MCF 10A (cell line): ENCODE data around the gene SIX1. TPM values are rescaled to one million over a fixed set of nuclear protein-coding genes. Genes with fewer than 3 reads are reported as not detected.

ENCODE experiments used
- BruUV-seq: library from RNA; stranded (reverse); fragments of 400-500 nt; replicated peaks from 2 replicates; lab custom pipeline; 2021; lab: Mats Ljungman, UMichigan
- CTCF ChIA-PET: fragments of 300-600 bp; sonication (Branson Sonifier 250); formaldehyde crosslinking; extraction: SDS; loops from one replicate; lab custom pipeline; 2021; ENCODE audit warnings: antibody characterized with exemption, inconsistent platforms; lab: Yijun Ruan, JAX
- POLR2A ChIA-PET: fragments of 300-600, 350-650 bp; sonication (Branson Sonifier 250); formaldehyde crosslinking; extraction: SDS; loops from one replicate; lab custom pipeline; 2020; ENCODE audit warnings: antibody characterized with exemption, inconsistent platforms; lab: Yijun Ruan, JAX
- DNase-seq: peaks from one replicate; pipeline ENCODE4 v3.0.0-alpha.2; 2018; ENCODE audit not compliant: unreplicated experiment
- H3K27ac Mint-ChIP-seq: one replicate; pipeline ENCODE4 v1.8.0; 2022; ENCODE audit warnings: mild to moderate bottlenecking, low read depth, mixed read lengths; ENCODE audit not compliant: unreplicated experiment
- H3K27me3 Mint-ChIP-seq: one replicate; pipeline ENCODE4 v1.8.0; 2022; ENCODE audit warnings: mixed read lengths; ENCODE audit not compliant: insufficient read depth, unreplicated experiment
- H3K36me3 Mint-ChIP-seq: one replicate; pipeline ENCODE4 v1.8.0; 2022; ENCODE audit warnings: mild to moderate bottlenecking, moderate library complexity, mixed read lengths; ENCODE audit not compliant: insufficient read depth, unreplicated experiment
- H3K4me1 Mint-ChIP-seq: one replicate; pipeline ENCODE4 v1.8.0; 2022; ENCODE audit warnings: mixed read lengths; ENCODE audit not compliant: insufficient read depth, unreplicated experiment
- H3K4me3 Mint-ChIP-seq: one replicate; pipeline ENCODE4 v1.8.0; 2022; ENCODE audit warnings: mild to moderate bottlenecking, moderate library complexity, mixed read lengths; ENCODE audit not compliant: unreplicated experiment
- H3K9me3 Mint-ChIP-seq: one replicate; pipeline ENCODE4 v1.8.0; 2022; ENCODE audit warnings: mixed read lengths; ENCODE audit not compliant: unreplicated experiment
- CTCF ChIP-seq: fragments of 200-600 bp; IDR thresholded peaks from one replicate; pipeline ENCODE4 v1.8.0; 2022; ENCODE audit warnings: antibody characterized with exemption, mild to moderate bottlenecking; ENCODE audit not compliant: unreplicated experiment
- intact Hi-C: fragments of 100-400 bp; cut with micrococcal nuclease; formaldehyde crosslinking; loops from 2 replicates; pipeline ENCODE4 v1.14.1; 2022
- total RNA-seq: library from RNA; stranded (reverse); gene quantifications from 2 replicates; pipeline ENCODE4 v1.2.3, GENCODE V29; 2022

SIX1 gene
- total RNA-seq, 1 experiment from 2014 or later = 0.33 TPM

- no peak overlapping the region for H3K27ac Mint-ChIP-seq
- no peaks in the 10 kb centered on the region for H3K27me3 Mint-ChIP-seq
- ChIA-PET POLR2A (no interaction called here), CTCF (interaction anchor here (0.6 to 5.1 kb wide), 4 partner anchors 237 to 1265 kb away, joined by 3 to 94 read pairs (median 4); no protein-coding TSS in a partner anchor)
- H3K9me3 Mint-ChIP-seq = no peaks in the 10 kb centered on the region
- DNase-seq = peak; percentile 0
- H3K4me1 Mint-ChIP-seq = no peaks in the 10 kb centered on the region
- H3K36me3 Mint-ChIP-seq = no peaks in the 10 kb centered on the region
- H3K4me3 Mint-ChIP-seq = no peak overlapping the region
- no peak for TF ChIP-seq CTCF
- BruUV-seq = no TSS peak
- intact Hi-C loops = no loop called here
These were observed 26.4 kb downstream of the SIX1 start for GRCh38 chr14:60622917-60623257.

- Mint-ChIP-seq H3K4me1 (no peaks in the 10 kb centered on the region), H3K4me3 (no peak overlapping the region), H3K9me3 (no peaks in the 10 kb centered on the region), H3K27ac (no peak overlapping the region), H3K27me3 (no peaks in the 10 kb centered on the region), H3K36me3 (no peaks in the 10 kb centered on the region)
- BruUV-seq = no TSS peak
- POLR2A ChIA-PET = no interaction called here
- CTCF ChIA-PET = interaction anchor here (1.0 to 1.7 kb wide), 2 partner anchors 404 to 630 kb away, joined by 4 read pairs; no protein-coding TSS in a partner anchor
- no peak for DNase-seq
- TF ChIP-seq CTCF = no peak
- intact Hi-C loops = no loop called here
These were observed 26.9 kb downstream of the SIX1 start for GRCh38 chr14:60622210-60622916.

GRCh38 chr14:60621386-60621785 lies 27.9 kb downstream of the SIX1 start:
- Mint-ChIP-seq H3K9me3 (no peaks in the 10 kb centered on the region), H3K36me3 (no peaks in the 10 kb centered on the region), H3K4me1 (no peaks in the 10 kb centered on the region), H3K4me3 (no peak overlapping the region), H3K27me3 (no peaks in the 10 kb centered on the region), H3K27ac (no peak overlapping the region)
- DNase-seq = no peak
- intact Hi-C loops = no loop called here
- ChIA-PET CTCF (interaction anchor here (1.0 kb wide), 1 partner anchor 631 kb away, joined by 4 read pairs; no protein-coding TSS in a partner anchor), POLR2A (no interaction called here)
- no peak for TF ChIP-seq CTCF
- no TSS peak for BruUV-seq

GRCh38 chr14:60618241-60618640 lies 31.0 kb downstream of the SIX1 start:
- Mint-ChIP-seq H3K4me1 (no peaks in the 10 kb centered on the region), H3K4me3 (no peak overlapping the region), H3K9me3 (no peaks in the 10 kb centered on the region), H3K27ac (no peak overlapping the region), H3K36me3 (no peaks in the 10 kb centered on the region), H3K27me3 (no peaks in the 10 kb centered on the region)
- TF ChIP-seq CTCF = no peak
- intact Hi-C loops = no loop called here
- POLR2A ChIA-PET = interaction anchor here (1.0 kb wide), 1 partner anchor 20 kb away, joined by 3 read pairs; no protein-coding TSS in a partner anchor
- no TSS peak for BruUV-seq
- CTCF ChIA-PET = no interaction called here
- no peak for DNase-seq
